Measurements from ENCODE around the gene TIMM23B. TPM values are rescaled to one million over a fixed set of nuclear protein-coding genes. Genes with fewer than 3 reads are reported as not detected.
"Not testable (repeated sequence)": the region's sequence is repeated elsewhere in the genome, so short reads cannot be mapped to it uniquely, and the experiment has no call there.

Gene TIMM23B
- polyA plus RNA-seq, 3 donors from 2014 or later: 13.3 to 16.5 (median 14.1) TPM

DNA sequence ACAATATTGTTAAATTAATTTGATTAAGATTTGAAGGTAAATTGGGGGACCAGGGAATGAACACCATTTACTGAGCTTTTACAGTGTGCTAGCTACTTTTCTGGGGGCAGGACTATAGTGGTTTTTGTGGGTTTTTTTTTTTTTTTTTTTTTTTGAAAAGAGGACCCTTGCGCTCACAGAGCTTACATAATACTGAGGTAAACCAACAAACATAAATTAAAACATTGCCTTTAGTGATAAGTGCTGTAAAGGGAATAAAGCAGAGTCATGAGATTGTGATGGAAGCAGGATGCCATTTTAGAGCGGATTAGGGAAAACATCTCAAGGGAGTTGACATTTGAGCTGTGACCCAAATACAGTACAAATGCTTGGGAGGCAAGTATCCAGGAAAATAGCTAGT is 1.8 kb downstream of the TIMM23B start:
- not testable (repeated sequence) for H3K27me3 Mint-ChIP-seq (ENCODE audit: low read depth in 3 of 3); H3K9me3 Mint-ChIP-seq; H3K36me3 Mint-ChIP-seq; DNase-seq
- Mint-ChIP-seq H3K27ac (peak overlapping the region in 3 of 6 donors; percentile 4 to 53 (median 29)), H3K4me3 (peak overlapping the region in 2 of 5 donors; percentile 51 to 60), H3K4me1 (peaks cover 36 to 51% of the 10 kb centered on the region in 2 donors)

DNA sequence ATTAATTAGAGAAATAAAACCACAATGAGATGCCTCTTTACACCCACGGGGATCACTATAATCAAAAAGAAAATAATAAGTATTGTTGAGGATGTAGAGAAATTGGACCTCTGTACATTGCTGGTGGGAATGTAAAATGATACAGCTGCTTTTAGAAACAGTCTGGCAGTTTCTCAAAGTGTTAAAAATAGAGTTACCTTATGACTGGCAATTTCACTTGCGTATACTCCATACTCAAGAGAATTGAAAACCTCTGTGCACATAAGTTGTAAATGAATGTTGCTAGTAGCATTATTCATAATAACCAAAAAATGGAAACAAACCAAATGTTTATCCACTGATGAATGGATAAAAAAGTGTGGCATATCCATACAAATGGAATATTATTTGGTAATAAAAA is 6.3 kb downstream of the TIMM23B start:
- DNase-seq; H3K27ac Mint-ChIP-seq; H3K27me3 Mint-ChIP-seq (ENCODE audit: low read depth in 3 of 3); H3K9me3 Mint-ChIP-seq; H3K36me3 Mint-ChIP-seq; H3K4me3 Mint-ChIP-seq: not testable (repeated sequence)
- peaks cover 8 to 16% of the 10 kb centered on the region in 2 donors for H3K4me1 Mint-ChIP-seq

DNA sequence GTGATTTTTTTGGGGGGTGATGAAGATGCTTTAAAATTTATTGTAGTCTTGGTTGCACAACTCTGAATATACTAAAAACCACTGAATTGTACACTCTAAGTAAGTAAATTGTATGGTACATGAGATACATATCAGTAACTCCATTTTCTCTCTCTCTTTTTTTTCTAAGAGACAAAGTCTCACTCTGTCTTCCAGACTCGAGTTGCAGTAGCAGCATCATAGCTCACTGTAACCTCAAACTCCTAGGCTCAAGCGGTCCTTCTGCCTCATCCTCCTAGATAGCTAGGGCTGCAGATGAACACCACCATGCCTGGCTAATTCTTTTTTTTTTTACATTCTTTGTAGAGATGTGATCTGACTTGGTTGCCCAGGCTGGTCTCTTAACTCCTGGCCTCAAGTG is 6.9 kb downstream of the TIMM23B start:
- H3K27me3 Mint-ChIP-seq (ENCODE audit: low read depth in 3 of 3); H3K9me3 Mint-ChIP-seq; H3K36me3 Mint-ChIP-seq; H3K4me3 Mint-ChIP-seq; H3K27ac Mint-ChIP-seq; DNase-seq: not testable (repeated sequence)
- H3K4me1 Mint-ChIP-seq: peaks cover 4 to 10% of the 10 kb centered on the region in 2 donors

DNA sequence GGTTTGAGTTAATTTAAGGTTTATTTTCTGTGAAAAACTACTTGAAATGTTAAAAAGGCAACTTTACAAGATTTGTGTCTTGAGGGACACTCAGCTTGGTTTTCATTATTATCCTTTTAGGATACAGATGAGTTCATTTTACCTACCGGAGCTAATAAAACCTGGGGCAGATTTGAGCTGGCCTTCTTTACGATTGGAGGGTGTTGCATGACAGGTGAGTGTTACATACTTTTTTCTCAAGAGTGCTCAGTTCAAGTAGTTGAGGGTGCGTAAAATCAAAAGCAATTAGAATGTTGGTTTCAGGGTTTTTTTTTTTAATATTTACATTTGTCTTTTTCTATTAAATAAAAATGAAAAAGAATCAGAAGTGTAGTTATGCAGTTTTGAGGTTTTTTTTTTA is 10.2 kb downstream of the TIMM23B start:
- peaks cover 0 to 14% (median 7%) of the 10 kb centered on the region in 3 donors for H3K36me3 Mint-ChIP-seq
- not testable (repeated sequence) for H3K27ac Mint-ChIP-seq

DNA sequence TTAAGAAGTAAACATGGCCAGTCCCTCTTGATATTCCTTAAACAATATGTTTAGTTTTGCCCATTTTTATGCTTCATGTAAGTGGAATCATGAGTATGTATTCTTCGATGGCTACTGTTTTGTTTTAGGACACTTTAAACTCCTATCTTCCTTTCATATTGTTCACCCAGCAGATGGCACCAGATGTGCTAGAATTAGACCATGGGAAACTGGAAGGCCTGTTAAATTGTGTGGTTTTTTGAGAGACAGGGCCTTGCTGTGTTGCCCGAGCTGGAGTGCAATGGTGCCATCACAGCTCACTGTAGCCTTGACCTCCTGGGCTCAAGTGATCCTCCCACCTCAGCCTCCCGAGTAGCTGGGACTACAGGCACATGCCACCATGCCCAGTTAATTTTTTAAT is 11.3 kb downstream of the TIMM23B start:
- not testable (repeated sequence) for H3K27ac Mint-ChIP-seq; H3K4me1 Mint-ChIP-seq; DNase-seq; H3K27me3 Mint-ChIP-seq (ENCODE audit: low read depth in 3 of 3); H3K9me3 Mint-ChIP-seq; H3K4me3 Mint-ChIP-seq
- peaks cover 0 to 18% (median 10%) of the 10 kb centered on the region in 3 donors for H3K36me3 Mint-ChIP-seq

More for the DNA sequence above, 10.2 kb downstream of the TIMM23B start:
- H3K9me3 Mint-ChIP-seq; DNase-seq; H3K27me3 Mint-ChIP-seq (ENCODE audit: low read depth in 3 of 3); H3K4me3 Mint-ChIP-seq; H3K4me1 Mint-ChIP-seq: not testable (repeated sequence)

DNA sequence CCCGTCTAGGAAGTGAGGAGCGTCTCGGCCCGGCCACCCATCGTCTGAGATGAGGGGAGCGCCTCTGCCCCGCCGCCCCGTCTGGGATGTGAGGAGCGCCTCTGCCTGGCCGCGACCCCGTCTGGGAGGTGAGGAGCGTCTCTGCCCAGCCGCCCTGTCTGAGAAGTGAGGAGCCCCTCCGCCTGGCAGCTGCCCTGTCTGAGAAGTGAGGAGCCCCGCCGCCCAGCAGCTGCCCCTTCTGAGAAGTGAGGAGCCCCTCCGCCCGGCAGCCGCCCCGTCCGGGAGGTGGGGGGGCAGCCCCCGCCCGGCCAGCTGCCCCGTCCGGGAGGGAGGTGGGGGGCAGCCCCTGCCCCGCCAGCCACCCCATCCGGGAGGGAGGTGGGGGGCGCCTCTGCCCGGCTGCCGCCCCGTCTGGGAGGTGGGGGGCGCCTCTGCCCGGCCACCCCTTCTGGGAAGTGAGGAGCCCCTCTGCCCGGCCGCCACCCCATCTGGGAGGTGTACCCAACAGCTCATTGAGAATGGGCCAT is 28.5 kb downstream of the TIMM23B start:
- not testable (repeated sequence) for H3K27ac Mint-ChIP-seq; H3K4me3 Mint-ChIP-seq; H3K36me3 Mint-ChIP-seq; H3K4me1 Mint-ChIP-seq; H3K27me3 Mint-ChIP-seq (ENCODE audit: low read depth in 3 of 3); H3K9me3 Mint-ChIP-seq; DNase-seq

DNA sequence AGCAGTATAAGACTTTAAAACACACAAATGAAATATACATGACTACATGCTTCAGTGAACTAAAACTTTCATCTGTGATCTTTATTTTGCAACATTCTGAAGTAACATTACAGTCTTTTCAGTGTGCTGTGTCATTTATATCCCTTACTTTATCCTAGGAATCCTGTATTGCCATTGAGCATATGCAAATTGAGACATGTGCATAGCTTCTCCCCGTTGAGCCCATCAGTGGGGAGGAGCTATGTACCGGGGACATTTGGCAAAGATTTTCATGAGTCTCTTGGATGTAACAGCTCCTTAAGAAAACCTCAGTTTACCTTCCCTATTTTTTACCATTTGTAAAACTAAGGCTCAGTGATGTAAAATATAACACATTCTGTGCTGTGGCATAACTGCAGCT is 29.6 kb downstream of the TIMM23B start:
- not testable (repeated sequence) for H3K36me3 Mint-ChIP-seq; H3K9me3 Mint-ChIP-seq; H3K27ac Mint-ChIP-seq; DNase-seq; H3K27me3 Mint-ChIP-seq (ENCODE audit: low read depth in 3 of 3); H3K4me1 Mint-ChIP-seq; H3K4me3 Mint-ChIP-seq

DNA sequence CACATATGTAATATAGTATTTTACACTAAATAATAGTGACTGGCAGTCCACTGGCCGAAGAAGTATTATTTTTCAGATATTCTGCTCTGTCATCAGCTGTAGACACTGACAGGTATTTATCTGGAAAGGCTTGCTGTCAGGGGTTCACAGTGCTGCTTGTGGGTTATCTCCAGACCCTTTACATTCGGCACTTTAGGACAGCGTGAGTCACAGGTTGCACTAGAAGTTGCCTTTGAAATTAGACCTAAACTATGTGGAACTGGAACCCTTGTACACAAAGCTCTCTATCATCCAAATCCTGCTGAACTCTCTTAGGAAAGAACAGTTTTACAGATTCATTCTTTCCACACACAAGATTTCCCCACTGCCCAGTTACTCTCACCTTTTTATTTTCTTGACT is 30.2 kb downstream of the TIMM23B start:
- not testable (repeated sequence) for H3K36me3 Mint-ChIP-seq; H3K9me3 Mint-ChIP-seq; H3K27me3 Mint-ChIP-seq (ENCODE audit: low read depth in 3 of 3); H3K4me1 Mint-ChIP-seq; H3K27ac Mint-ChIP-seq; H3K4me3 Mint-ChIP-seq; DNase-seq

DNA sequence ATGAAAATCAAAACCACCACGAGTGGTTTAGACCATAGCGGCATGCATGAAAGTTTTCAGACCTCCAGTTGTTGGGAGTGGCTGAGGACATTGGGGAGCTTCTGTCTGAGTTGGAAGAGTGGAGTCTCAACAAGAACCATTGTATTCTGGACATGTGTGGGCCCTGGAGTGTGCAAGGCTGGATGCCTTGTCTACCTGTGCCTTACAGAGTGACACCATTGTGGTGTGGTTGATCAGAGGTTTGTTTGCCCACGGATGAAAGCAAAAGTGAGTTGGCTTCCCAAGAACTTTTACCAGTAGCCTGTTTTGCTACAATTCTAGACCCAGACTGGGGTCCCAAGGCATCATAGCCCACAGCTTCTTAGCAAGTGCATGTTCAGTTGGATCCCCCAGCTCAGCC is 35.9 kb downstream of the TIMM23B start:
- H3K4me3 Mint-ChIP-seq; DNase-seq; H3K9me3 Mint-ChIP-seq; H3K27ac Mint-ChIP-seq; H3K36me3 Mint-ChIP-seq; H3K4me1 Mint-ChIP-seq; H3K27me3 Mint-ChIP-seq (ENCODE audit: low read depth in 3 of 3): not testable (repeated sequence)

DNA sequence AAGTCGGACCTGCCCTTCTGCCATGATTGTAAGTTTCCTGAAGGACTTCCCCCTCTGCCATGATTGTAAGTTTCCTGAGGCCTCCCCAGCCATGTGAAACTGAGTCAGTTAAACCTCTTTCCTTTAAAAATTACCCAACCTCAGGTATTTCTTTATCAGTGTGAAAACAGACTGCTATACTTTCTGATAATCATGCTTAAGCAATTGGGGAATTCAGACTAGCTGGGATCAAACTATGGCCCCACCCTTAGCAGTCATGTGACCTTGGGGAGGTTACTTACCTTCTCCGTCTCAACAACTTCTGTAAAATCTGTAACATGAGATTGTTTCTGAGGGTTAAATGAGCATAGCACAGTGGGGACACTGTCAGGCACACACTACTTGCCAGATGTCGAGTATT is 45.4 kb downstream of the TIMM23B start:
- not testable (repeated sequence) for H3K36me3 Mint-ChIP-seq; H3K9me3 Mint-ChIP-seq; H3K27me3 Mint-ChIP-seq (ENCODE audit: low read depth in 3 of 3); H3K4me1 Mint-ChIP-seq; H3K4me3 Mint-ChIP-seq; DNase-seq; H3K27ac Mint-ChIP-seq

DNA sequence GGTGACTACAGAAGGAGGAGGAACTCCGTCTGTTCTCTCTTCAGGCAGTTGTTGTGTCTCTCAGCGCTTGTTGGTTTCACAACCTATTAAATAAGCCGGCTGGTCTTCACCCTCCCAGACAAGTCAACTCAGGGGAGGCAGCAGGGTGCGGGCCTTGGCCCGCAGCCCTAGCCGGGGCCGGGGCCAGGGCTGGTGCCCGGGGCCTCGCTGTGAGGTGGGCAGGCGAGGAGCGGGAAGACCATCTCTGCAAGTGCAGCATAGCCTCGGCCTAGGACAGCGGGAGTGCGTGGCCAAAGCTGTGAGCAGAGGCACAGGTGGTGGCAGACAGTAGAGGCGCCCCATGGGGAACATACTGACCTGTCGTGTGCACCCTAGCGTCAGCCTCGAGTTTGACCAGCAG is 46.5 kb downstream of the TIMM23B start, which contains the start of gene AGAP6:
Gene AGAP6 (plus strand): TSS at position 31 of the 400 bp plus-strand sequence. CDS start 310 bp downstream, at position 341.
- not testable (repeated sequence) for H3K27ac Mint-ChIP-seq; H3K4me1 Mint-ChIP-seq; H3K36me3 Mint-ChIP-seq; DNase-seq; H3K4me3 Mint-ChIP-seq; H3K27me3 Mint-ChIP-seq (ENCODE audit: low read depth in 3 of 3); H3K9me3 Mint-ChIP-seq

DNA sequence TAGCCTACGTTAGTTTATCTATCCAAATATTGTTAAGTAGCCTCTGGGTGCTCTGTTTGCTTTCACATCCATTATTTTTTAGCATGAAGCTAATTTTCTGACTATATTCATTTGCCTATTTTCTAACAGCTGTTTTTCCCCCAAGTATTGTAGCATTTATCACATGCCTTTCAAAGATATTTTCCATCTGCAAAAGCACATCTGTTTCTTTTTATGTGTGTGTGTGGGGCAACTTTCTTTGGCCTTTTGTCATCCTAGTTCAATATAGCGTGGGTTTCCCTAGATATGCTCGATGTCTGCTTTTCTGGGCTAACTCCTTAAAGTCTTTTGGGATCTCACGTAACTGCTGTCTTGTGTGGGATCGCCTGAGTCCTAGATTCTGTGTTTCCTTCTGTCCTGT is 53.5 kb downstream of the TIMM23B start:
- H3K4me3 Mint-ChIP-seq; H3K27ac Mint-ChIP-seq; H3K9me3 Mint-ChIP-seq; H3K4me1 Mint-ChIP-seq; H3K36me3 Mint-ChIP-seq; H3K27me3 Mint-ChIP-seq (ENCODE audit: low read depth in 3 of 3); DNase-seq: not testable (repeated sequence)

DNA sequence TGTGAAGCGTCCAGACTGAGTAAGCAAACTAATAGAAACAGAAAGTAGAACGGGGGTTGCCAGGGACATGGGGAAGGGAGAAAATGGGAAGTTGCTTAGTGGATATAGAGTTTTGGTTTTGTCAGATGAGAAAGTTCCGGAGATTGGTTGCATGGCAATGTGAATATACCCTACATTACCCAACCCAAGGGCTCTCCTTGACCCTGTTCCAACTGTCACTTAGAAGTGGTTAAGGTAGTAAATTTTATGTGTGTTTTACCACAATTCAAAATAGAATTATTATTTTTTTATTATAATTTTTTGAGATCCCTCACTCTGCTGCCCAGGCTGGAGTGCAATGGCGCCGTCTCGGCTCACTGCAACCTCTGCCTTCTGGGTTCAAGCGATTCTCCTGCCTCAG is 72.2 kb downstream of the TIMM23B start:
- H3K9me3 Mint-ChIP-seq; H3K4me3 Mint-ChIP-seq; H3K27ac Mint-ChIP-seq; H3K4me1 Mint-ChIP-seq; H3K36me3 Mint-ChIP-seq; H3K27me3 Mint-ChIP-seq (ENCODE audit: low read depth in 3 of 3); DNase-seq: not testable (repeated sequence)

DNA sequence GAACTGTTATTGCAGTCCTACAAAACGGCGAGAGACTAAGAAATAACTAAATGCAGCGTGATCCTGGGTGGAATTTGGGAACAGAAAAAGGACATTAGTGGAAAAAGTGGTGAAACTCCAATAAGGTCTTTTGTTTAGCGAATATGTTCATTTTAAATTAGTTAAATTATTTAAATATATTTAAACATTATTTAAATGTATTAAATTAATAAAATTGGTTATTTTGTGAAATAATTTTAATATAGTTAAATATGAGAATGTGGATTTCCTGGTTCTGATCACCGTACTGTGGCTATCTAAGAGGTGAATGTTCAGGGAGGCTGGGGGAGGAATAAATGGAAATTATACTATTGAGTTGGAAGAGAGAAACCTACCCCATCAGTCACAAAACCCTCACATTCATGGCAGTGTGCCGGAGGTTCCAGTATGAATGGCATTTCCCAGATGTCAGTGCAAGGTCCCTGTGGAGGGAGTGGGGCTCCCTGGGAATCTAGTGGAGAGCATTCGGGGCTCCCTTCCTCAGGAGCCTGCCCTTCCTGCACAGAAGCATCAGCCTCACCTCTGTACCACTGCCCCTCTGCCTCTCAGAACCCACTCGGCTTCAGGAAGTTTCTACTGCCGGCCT is 73.9 kb downstream of the TIMM23B start:
- not testable (repeated sequence) for H3K27me3 Mint-ChIP-seq (ENCODE audit: low read depth in 3 of 3); H3K9me3 Mint-ChIP-seq; H3K4me1 Mint-ChIP-seq; H3K36me3 Mint-ChIP-seq; H3K4me3 Mint-ChIP-seq; H3K27ac Mint-ChIP-seq; DNase-seq

DNA sequence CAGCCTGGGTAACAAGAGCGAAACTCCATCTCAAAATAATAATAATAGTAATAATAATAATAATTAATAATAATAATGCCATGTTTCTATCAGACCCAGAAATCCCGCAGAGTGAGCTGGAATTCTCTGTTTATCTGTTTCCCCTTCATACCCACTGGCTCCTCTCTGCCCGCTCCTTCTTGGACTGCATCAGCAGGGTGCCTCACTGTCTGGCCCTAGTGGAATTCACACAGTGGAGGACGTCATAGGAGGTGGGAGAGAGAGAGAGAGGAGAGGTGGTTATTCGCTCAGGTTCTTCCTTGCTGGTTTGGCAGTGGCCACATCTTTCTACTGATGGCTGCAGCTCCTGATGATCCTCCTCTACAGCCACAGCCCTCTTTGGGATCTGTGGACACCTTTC is 75.1 kb downstream of the TIMM23B start:
- H3K4me3 Mint-ChIP-seq; H3K4me1 Mint-ChIP-seq; DNase-seq; H3K36me3 Mint-ChIP-seq; H3K9me3 Mint-ChIP-seq; H3K27me3 Mint-ChIP-seq (ENCODE audit: low read depth in 3 of 3); H3K27ac Mint-ChIP-seq: not testable (repeated sequence)
